ENCODE results near the gene LARP6. TPM values are rescaled to one million over a fixed set of nuclear protein-coding genes. Genes with fewer than 3 reads are reported as not detected.

The LARP6 gene
- total and polyA plus RNA-seq, 10 donors, result 0.85 to 7.0 (median 2.1) TPM

DNA sequence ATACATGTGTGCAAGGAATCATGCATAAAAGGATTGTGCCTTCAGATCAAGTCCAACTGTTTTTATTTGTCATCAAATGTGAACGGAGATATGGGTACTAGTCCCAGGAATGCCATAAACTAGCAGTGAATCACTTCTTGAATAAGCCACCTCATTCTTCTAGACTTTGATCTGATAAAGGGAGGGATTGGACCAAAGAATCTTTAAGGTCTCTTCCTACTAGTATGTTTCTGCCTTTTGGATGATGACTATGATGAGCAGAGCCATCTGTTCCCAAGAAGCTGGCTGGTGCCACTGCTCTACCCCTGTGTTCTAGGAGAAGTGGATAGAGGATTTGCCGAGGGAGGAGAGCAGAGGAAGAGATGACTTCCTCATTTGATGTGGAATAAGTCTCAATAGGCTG lies 61.8 kb downstream of the LARP6 start:
- Histone ChIP-seq H3K36me3 (no peaks in the 10 kb centered on the region), H3K27ac (no peak overlapping the region), H3K4me3 (no peak overlapping the region), H3K27me3 (replicated peaks in 1 of 7) (peaks cover 0 to 13% (median 0%) of the 10 kb centered on the region in 7 donors), H3K9me3 (no peaks in the 10 kb centered on the region), H3K4me1 (peaks cover 0 to 7% (median 0%) of the 10 kb centered on the region in 6 donors)
- 38 to 49% (median 42%) methylated on average over 2 of the region's 2 CpGs for WGBS, 5 donors
- no peak for DNase-seq
- TF ChIP-seq, protein P1, sequence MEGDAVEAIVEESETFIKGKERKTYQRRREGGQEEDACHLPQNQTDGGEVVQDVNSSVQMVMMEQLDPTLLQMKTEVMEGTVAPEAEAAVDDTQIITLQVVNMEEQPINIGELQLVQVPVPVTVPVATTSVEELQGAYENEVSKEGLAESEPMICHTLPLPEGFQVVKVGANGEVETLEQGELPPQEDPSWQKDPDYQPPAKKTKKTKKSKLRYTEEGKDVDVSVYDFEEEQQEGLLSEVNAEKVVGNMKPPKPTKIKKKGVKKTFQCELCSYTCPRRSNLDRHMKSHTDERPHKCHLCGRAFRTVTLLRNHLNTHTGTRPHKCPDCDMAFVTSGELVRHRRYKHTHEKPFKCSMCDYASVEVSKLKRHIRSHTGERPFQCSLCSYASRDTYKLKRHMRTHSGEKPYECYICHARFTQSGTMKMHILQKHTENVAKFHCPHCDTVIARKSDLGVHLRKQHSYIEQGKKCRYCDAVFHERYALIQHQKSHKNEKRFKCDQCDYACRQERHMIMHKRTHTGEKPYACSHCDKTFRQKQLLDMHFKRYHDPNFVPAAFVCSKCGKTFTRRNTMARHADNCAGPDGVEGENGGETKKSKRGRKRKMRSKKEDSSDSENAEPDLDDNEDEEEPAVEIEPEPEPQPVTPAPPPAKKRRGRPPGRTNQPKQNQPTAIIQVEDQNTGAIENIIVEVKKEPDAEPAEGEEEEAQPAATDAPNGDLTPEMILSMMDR (IDR thresholded peaks at IDR 0.05 in 8 of 11, conservative IDR thresholded peaks at IDR 0.05 in 3 of 11), result no peak
- intact Hi-C loops (cut with DNase I; ENCODE audit: low total_unique reads), result no loop called here

DNA sequence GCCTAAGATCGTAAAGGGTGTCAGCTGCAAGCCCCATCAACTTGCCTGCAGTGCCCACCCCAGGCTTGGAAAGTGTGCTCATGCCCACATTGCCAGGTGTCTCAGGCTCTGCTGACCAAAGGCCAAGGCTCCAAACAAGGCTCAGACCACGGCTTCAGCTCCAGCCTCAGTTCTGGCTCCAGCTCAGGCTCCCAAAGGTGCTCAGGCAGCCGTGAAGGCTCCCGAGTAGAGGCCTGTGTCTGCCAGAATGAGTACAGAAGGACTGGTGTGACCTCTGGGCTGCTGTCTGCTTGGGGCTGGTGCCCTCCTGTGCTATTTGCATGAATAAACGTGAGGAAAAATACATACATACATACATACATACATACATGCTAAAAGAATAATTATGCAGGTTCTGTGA lies 62.7 kb downstream of the LARP6 start:
- 78 to 89% (median 85%) methylated on average over 4 to 5 of the region's 5 CpGs for WGBS, 5 donors
- TF ChIP-seq POLR2A (IDR thresholded peaks at IDR 0.05), result no peak
- H3K27me3 ChIP-seq (replicated peaks in 1 of 7), result peaks cover 0 to 13% (median 0%) of the 10 kb centered on the region in 7 donors
- no peak overlapping the region for H3K27ac ChIP-seq
- H3K4me1 ChIP-seq, result peaks cover 0 to 7% (median 0%) of the 10 kb centered on the region in 6 donors
- intact Hi-C loops (cut with DNase I; ENCODE audit: low total_unique reads), result no loop called here
- H3K4me3 ChIP-seq, result no peak overlapping the region
- H3K9me3 ChIP-seq, result no peaks in the 10 kb centered on the region
- H3K36me3 ChIP-seq, result no peaks in the 10 kb centered on the region
- no peak for DNase-seq

DNA sequence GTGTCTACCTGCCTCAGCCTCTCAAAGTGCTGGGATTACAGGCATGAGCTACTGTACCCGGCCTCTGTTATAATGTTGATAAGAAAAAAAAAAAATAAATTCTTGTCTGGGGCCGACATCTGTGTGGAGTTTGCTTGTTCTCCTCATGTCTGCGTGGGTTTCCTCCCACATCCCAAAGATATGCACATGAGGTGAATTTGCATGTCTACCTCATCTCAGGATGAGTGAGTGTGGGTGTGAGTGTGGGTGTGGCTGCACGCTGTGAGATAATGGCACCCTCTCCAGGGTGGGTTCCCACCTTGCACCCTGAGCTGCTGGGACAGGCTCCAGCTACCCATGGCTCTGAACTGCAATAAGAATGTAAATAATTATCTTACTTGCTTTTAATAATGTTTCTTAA lies 64.7 kb downstream of the LARP6 start:
- H3K27ac ChIP-seq, result no peak overlapping the region
- TF ChIP-seq POLR2AphosphoS5 (IDR thresholded peaks at IDR 0.05) (no peak), POLR2A (IDR thresholded peaks at IDR 0.05) (no peak)
- TF ChIP-seq, protein P1 (IDR thresholded peaks at IDR 0.05 in 8 of 11, conservative IDR thresholded peaks at IDR 0.05 in 3 of 11), result no peak
- 81 to 91% (median 84%) methylated on average over 4 of the region's 4 CpGs for WGBS, 5 donors
- peaks cover 0 to 7% (median 0%) of the 10 kb centered on the region in 6 donors for H3K4me1 ChIP-seq
- intact Hi-C loops (cut with DNase I; ENCODE audit: low total_unique reads), result no loop called here
- peaks cover 0 to 6% (median 0%) of the 10 kb centered on the region in 7 donors for H3K27me3 ChIP-seq (replicated peaks in 1 of 7)
- H3K36me3 ChIP-seq, result no peaks in the 10 kb centered on the region
- H3K4me3 ChIP-seq, result no peak overlapping the region
- no peaks in the 10 kb centered on the region for H3K9me3 ChIP-seq
- DNase-seq, result no peak

DNA sequence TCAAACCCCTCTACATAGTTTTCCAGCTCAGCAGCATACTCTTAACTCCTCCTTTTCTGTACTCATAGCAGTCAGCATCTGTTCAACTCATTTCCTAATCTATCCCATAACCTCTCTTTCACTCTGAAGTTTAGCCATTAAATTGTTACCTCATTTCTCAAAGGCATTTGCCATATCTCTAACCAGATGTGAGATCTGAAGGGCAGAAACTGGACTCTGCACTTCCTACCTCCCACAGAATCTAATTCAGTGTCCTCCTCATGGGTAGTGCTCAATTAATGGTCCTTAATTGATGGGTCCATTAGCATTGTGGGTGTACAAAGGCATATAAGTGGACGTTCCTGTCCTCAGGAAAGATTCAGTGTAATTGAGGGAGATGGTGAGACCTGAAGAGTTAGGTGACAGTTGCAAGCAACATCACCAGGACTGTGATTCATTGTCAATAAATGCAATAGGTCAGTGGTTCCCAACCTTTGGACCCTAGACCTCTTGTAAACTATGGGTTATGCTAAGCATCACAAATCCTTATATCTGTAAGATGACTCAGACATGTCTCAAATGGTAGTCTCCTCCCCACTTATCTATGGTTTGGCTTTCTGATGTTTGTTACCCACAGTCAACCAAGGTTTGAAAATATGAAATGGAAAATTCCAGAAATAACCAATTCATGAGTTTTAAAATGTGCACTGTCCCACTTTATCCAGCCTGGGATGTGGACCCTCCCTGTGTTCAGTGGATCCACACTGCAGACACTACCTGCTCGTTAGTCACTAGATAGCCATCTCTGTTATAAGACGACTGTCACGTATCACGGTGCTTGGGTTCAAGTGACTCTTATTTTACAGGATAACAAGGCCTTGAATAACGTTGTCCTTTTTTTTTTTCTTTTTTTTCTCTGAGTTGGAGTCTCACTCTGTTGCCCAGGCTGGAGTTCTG lies 65.6 kb downstream of the LARP6 start:
- TF ChIP-seq, protein P1 (IDR thresholded peaks at IDR 0.05 in 8 of 11, conservative IDR thresholded peaks at IDR 0.05 in 3 of 11), result no peak
- TF ChIP-seq POLR2AphosphoS5 (IDR thresholded peaks at IDR 0.05) (no peak), POLR2A (IDR thresholded peaks at IDR 0.05) (no peak)
- peaks cover 0 to 6% (median 0%) of the 10 kb centered on the region in 7 donors for H3K27me3 ChIP-seq (replicated peaks in 1 of 7)
- H3K9me3 ChIP-seq, result no peaks in the 10 kb centered on the region
- intact Hi-C loops (cut with DNase I; ENCODE audit: low total_unique reads), result no loop called here
- H3K27ac ChIP-seq, result no peak overlapping the region
- WGBS, 5 donors, result 82 to 89% (median 88%) methylated on average over 6 of the region's 6 CpGs
- no peak for DNase-seq
- peaks cover 0 to 7% (median 0%) of the 10 kb centered on the region in 6 donors for H3K4me1 ChIP-seq
- H3K4me3 ChIP-seq, result no peak overlapping the region
- no peaks in the 10 kb centered on the region for H3K36me3 ChIP-seq

Data from spleen (tissue), 11 donors.